HG03108 (cell line): Measurements from ENCODE around the gene LY6G6D.

Source experiments
- ATAC-seq: cut with Tn5 transposase; IDR thresholded peaks from one replicate; pipeline ENCODE4 v1.9.1; 2021; ENCODE audit warnings: moderate library complexity; ENCODE audit not compliant: unreplicated experiment

LY6G6D gene

GRCh38 chr6:31717499-31718222, 2.5 kb downstream of the LY6G6D start:
- ATAC-seq = no peak

GRCh38 chr6:31718265-31718664, 3.1 kb downstream of the LY6G6D start:
- ATAC-seq = no peak

GRCh38 chr6:31719001-31719400, 3.9 kb downstream of the LY6G6D start:
- ATAC-seq = no peak

GRCh38 chr6:31720196-31720770, 5.1 kb downstream of the LY6G6D start:
- ATAC-seq = no peak

- ATAC-seq = no peak
Observed at GRCh38 chr6:31721351-31722020, 6.3 kb downstream of the LY6G6D start, which contains the start of gene LY6G6C. Gene LY6G6C (minus strand): TSS chr6:31721746. CDS start chr6:31721679, 67 bp downstream.

- ATAC-seq = no peak
Observed at GRCh38 chr6:31722173-31722572, 7.0 kb downstream of the LY6G6D start.

GRCh38 chr6:31723245-31723979, 8.3 kb downstream of the LY6G6D start, which contains the start of gene MPIG6B:
Gene MPIG6B (plus strand): TSS chr6:31723373. CDS start chr6:31723384, 11 bp downstream.
- ATAC-seq = no peak

GRCh38 chr6:31723980-31724691, 9.0 kb downstream of the LY6G6D start:
- ATAC-seq = no peak

GRCh38 chr6:31725502-31726350, 10.6 kb downstream of the LY6G6D start:
- ATAC-seq = no peak

GRCh38 chr6:31727034-31727716, 12.0 kb downstream of the LY6G6D start:
- ATAC-seq = no peak

- ATAC-seq = no peak
Observed at GRCh38 chr6:31727717-31728671, 12.8 kb downstream of the LY6G6D start.

- no peak for ATAC-seq
Observed at GRCh38 chr6:31728767-31729514, 13.8 kb downstream of the LY6G6D start, which contains the start of gene DDAH2. Gene DDAH2 (minus strand): TSS chr6:31729299. CDS start chr6:31729161, 138 bp downstream.

- ATAC-seq = no peak
Observed at GRCh38 chr6:31729515-31729978, 14.4 kb downstream of the LY6G6D start.

GRCh38 chr6:31729979-31730630, 15.0 kb downstream of the LY6G6D start:
- ATAC-seq = no peak

GRCh38 chr6:31730631-31731086, 15.5 kb downstream of the LY6G6D start:
- no peak for ATAC-seq

GRCh38 chr6:31732029-31732428, 16.9 kb downstream of the LY6G6D start:
- no peak for ATAC-seq
